AG04450 (cell line): ENCODE data around the gene GDA. TPM values are rescaled to one million over a fixed set of nuclear protein-coding genes. Genes with fewer than 3 reads are reported as not detected.

Experiments used
- CTCF ChIA-PET: fragments of 300-600, 350-600 bp; formaldehyde crosslinking; extraction: SDS; loops from one replicate; lab custom pipeline; 2022; ENCODE audit warnings: antibody characterized with exemption, inconsistent platforms; lab: Charles Lee
- POLR2A ChIA-PET: fragments of 350-600 bp; formaldehyde crosslinking; extraction: SDS; loops from one replicate; lab custom pipeline; 2021; ENCODE audit warnings: antibody characterized with exemption, inconsistent platforms; lab: Yijun Ruan, JAX
- DNase-seq: peaks from one replicate; pipeline ENCODE4 v3.0.0-alpha.2; 2011; ENCODE audit warnings: low read depth, low spot score
- H3K27ac ChIP-seq: one replicate; pipeline ENCODE4 v1.5.1; 2012; ENCODE audit warnings: low read depth, low read length, control low read depth
- H3K27me3 ChIP-seq: one replicate; pipeline ENCODE4 v1.6.0; 2012; ENCODE audit warnings: low read length; ENCODE audit not compliant: control insufficient read depth, insufficient read depth
- H3K4me3 ChIP-seq: 2 replicates; pipeline ENCODE4 v1.5.1; 2011; ENCODE audit warnings: mild to moderate bottlenecking, low read depth, low read length, control low read depth
- H3K9me3 ChIP-seq: 2 replicates; pipeline ENCODE4 v1.5.1; 2012; ENCODE audit warnings: low read length; ENCODE audit not compliant: control insufficient read depth, insufficient read depth
- CTCF ChIP-seq: IDR thresholded peaks from 2 replicates; pipeline ENCODE4 v1.5.1; 2011; ENCODE audit warnings: low read depth, low read length, control low read depth, inconsistent platforms
- polyA plus RNA-seq: library from polyadenylated mRNA; depleted of rRNA; stranded (reverse); fragments of >200 nt; gene quantifications from 2 replicates; pipeline ENCODE4 v1.2.3, GENCODE V29; 2011

The GDA gene
- polyA plus RNA-seq, 1 experiment, result not detected

DNA sequence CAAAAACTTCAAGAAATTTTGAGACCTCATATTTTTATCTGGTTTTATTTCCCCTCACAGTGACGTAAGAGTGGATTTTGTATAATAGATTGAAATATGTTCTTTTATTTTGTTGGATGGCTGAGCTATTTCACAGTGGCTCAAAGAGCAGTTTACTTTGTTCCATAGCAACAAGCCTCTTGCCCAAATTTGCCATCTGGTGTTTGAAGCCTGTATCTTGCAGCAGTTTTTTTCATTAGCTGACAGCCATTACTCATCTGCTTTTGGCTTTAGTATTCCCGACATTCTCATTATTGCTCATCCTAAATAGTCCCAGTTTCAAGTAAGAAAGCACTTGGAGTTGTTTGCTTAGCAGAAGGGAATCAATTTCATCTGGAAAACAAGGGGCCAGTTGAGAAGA is 36.3 kb downstream of the GDA start:
- no peak for DNase-seq
- Histone ChIP-seq H3K27me3 (no peaks in the 10 kb centered on the region), H3K4me3 (no peak overlapping the region), H3K9me3 (no peaks in the 10 kb centered on the region), H3K27ac (no peak overlapping the region)
- POLR2A ChIA-PET, result no interaction called here
- TF ChIP-seq CTCF, result no peak
- CTCF ChIA-PET, result interaction anchor here (1.4 kb wide), 1 partner anchor 146 kb away, joined by 5 read pairs; no protein-coding TSS in a partner anchor

GRCh38 chr9:72187121-72187695 is 38.0 kb downstream of the GDA start:
- H3K27me3 ChIP-seq, result no peaks in the 10 kb centered on the region
- CTCF ChIA-PET, result no interaction called here
- TF ChIP-seq CTCF, result no peak

DNA sequence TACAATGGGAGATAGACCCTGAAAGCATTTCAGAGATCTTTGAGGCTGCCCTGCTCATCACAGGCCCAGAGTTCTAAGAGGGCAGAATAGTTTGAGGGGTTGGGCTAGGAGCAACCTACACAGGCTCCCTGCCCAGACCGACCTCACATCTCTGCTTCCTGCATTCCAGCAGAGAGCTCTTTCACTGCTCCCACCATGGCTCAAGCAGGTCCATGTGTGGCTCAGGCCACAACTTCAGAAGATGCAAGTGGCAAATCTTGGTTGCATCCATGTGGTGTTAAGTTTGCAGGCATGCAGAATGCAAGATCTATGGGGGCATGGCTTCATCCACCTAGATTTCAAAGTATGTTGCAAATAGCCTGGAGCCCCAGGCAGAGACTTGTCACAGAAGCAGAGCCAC is 39.0 kb downstream of the GDA start:
- no peak for DNase-seq
- POLR2A ChIA-PET, result no interaction called here

More at GRCh38 chr9:72187121-72187695, 38.0 kb downstream of the GDA start:
- H3K4me3 ChIP-seq, result no peak overlapping the region
- no peak overlapping the region for H3K27ac ChIP-seq
- no peaks in the 10 kb centered on the region for H3K9me3 ChIP-seq
- DNase-seq, result no peak
- POLR2A ChIA-PET, result no interaction called here

DNA sequence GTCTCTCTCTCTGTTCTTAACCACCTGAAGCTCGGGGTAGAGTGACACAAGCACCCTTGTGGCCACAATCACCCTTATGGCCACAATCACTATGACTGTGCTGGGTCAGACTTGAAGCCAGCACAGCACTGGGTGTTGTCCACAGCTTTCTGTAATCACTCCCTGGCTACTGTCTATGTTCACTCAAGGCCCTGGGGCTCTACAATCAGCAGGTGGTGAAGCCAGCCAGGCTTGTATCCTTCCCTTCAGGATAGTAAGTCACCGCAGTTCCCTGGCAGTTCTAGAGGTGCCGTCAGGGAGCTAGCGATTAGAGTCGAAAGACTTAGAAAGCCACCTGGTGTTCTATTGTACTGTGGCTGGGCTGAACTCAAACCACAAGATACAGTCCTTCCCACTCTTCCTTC is 44.2 kb downstream of the GDA start:
- Histone ChIP-seq H3K27me3 (no peaks in the 10 kb centered on the region), H3K27ac (no peak overlapping the region), H3K4me3 (no peak overlapping the region), H3K9me3 (no peaks in the 10 kb centered on the region)
- POLR2A ChIA-PET, result no interaction called here
- TF ChIP-seq CTCF, result no peak
- CTCF ChIA-PET, result no interaction called here
- DNase-seq, result no peak

More for the DNA sequence above, 39.0 kb downstream of the GDA start:
- H3K27ac ChIP-seq, result no peak overlapping the region
- no peaks in the 10 kb centered on the region for H3K27me3 ChIP-seq
- H3K4me3 ChIP-seq, result no peak overlapping the region
- CTCF ChIA-PET, result no interaction called here
- no peaks in the 10 kb centered on the region for H3K9me3 ChIP-seq
- no peak for TF ChIP-seq CTCF

- no peak for TF ChIP-seq CTCF
- no peaks in the 10 kb centered on the region for H3K9me3 ChIP-seq
- no peak overlapping the region for H3K4me3 ChIP-seq
- ChIA-PET POLR2A (no interaction called here), CTCF (no interaction called here)
- DNase-seq, result no peak
- H3K27me3 ChIP-seq, result no peaks in the 10 kb centered on the region
- no peak overlapping the region for H3K27ac ChIP-seq
These were observed 50.0 kb downstream of the GDA start for GRCh38 chr9:72199238-72199637.
